ENCODE measurements around the gene INPP5K.
"Not testable (repeated sequence)": the region's sequence is repeated elsewhere in the genome, so short reads cannot be mapped to it uniquely, and the experiment has no call there.

The INPP5K gene

GRCh38 chr17:1546292-1546922 is 30.0 kb upstream of the INPP5K start:
- DNase-seq, result no peak

DNA sequence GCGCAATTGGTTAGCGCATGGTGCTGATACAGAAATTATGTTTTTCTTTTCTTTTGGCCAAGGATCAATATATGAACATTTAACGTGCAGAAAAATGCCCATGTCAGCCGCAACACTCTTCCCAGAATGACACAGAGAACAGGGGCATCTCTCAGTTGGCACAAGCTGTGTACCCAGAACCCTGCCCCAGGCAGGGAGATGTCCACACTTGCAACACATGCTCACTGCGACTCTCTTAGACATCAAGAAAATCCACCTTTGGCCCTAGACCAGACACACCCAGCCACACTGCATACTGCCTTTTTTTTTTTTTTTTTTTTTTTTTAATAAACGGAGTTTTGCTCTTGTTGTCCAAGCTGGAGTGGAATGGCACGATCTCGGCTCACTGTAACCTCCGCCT is 29.2 kb upstream of the INPP5K start:
- no peak for DNase-seq

- no peak for DNase-seq
Measured at GRCh38 chr17:1542316-1542715, 25.9 kb upstream of the INPP5K start.

DNA sequence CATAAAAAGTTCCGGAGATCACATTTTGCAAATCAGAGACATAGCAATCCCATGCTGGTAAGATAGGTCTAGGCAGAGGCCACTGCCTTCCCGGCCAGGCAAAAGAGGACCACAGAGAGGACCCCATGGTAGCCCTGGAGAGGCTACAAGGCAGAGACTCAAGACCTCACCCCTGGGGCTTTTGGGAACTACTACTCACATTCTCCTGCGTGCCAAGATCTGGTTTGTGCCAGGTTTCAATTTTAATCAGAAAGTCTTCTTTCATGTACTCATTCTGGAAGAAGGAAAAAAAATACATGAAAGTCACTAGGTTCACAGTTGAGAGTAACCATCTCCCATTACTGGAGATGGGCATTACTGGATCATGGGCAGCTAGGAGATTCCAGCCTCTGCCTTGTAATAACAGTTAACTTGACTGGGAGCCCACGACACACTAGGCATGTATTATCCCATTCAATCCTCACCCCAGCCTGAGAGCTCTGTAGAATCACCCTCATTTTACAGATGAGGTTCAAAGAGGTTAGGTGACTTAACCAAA is 25.0 kb upstream of the INPP5K start:
- DNase-seq, result no peak

DNA sequence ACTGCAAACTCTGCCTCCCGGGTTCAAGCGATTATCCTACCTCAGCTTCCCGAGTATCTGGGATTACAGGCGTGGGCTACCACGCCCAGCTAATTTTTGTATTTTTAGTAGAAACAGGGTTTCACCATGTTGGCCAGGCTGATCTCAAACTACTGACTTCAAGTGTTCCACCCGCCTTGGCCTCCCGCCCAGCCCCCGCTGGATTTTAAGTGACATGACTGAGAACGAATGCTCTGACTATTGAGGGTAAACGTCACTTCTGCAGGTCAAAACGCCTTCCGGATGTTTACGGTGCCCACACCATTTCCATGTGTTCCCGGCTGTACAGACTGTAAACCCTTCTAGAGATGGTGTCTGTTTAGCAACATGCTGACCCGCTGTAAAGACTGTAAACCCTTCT is 23.4 kb upstream of the INPP5K start:
- DNase-seq, result no peak

DNA sequence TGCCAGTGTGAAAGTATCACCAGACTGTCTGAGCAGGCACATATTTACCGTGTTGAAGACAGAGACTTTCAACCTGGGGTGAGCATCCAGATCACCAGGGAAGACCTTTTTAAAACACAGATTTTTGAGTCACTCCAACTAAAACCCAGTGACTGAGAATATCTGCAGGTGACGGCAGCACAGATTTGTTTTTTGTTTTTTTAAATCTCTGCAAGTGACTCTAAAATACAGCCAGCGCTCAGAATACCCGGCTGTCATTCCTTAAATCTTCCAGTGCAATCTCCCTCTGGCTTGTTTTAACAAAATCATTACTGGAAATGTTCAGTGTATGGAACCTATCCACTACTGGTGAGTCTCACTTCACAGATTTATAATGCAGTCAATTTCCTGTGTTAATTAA is 19.3 kb upstream of the INPP5K start:
- no peak for DNase-seq

- DNase-seq, result no peak
Measured at GRCh38 chr17:1533661-1534325, 17.4 kb upstream of the INPP5K start.

- DNase-seq, result peak; percentile 59
Measured at GRCh38 chr17:1532836-1533602, 16.6 kb upstream of the INPP5K start.

- DNase-seq, result no peak
Measured at GRCh38 chr17:1529863-1530262, 13.5 kb upstream of the INPP5K start.

DNA sequence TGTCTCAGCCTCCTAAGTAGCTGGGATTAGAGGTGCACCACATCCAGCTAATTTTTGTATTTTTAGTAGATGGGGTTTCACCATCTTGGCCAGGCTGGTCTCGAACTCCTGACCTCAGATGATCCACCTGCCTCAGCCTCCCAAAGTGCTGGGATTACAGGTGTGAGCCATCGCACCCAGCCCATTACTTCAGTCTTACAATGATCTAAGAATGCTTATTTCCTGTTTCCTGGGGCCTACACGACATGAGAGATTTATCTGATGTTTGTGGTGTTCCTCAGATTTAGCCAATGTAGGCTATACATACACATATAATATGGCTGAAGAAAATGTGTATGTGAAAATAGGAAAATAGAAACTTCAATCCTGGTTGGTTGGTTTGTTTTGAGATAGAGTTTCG is 10.5 kb upstream of the INPP5K start:
- DNase-seq, result peak; percentile 67

DNA sequence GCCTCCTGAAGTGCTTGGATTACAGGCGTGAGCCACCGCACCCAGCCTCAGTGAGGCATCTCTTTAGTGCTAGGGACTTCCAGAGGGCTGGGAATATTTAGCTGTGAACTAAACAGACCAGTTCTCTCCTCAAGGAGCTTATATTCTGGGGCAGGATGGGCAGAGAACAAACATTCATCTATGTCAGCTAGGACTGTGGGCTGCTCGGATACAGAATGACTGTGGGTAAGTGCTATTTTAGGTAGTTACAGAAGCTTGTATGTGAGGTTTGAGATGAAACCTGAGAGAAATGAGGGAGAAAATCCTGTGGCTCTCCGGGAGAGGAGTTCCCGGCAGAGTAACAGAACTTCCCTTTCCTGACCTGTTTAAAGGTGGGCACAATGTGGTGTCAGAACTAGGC is 6.2 kb upstream of the INPP5K start:
- DNase-seq, result no peak

DNA sequence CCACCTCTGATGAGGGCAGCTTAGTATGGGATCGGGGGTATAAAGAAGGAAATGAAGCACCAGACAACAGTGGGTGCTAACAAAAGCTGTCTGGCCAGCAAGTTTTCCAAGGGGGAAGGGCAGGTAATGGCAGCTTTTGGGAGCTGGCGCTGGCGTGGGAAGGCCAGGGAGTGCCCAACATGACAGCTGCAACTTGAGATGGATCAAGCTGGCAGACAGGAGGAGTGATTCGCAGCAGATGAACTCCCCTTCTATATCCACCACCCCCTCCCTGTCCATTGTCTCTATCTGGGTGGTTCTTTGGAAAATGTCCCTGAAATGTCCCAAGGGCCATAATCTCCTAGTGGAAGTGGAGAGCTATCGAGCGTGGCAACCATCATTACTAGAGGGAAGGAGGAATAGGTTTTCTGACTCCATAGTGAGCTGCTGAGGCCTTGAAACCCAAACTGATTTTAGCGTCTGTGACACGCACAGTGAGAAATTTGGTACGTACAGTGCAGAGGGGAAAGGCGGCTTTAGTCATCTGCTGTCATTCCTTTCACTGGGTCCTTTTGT is 4.8 kb upstream of the INPP5K start:
- no peak for DNase-seq

GRCh38 chr17:1519678-1520077 is 3.3 kb upstream of the INPP5K start:
- no peak for DNase-seq

DNA sequence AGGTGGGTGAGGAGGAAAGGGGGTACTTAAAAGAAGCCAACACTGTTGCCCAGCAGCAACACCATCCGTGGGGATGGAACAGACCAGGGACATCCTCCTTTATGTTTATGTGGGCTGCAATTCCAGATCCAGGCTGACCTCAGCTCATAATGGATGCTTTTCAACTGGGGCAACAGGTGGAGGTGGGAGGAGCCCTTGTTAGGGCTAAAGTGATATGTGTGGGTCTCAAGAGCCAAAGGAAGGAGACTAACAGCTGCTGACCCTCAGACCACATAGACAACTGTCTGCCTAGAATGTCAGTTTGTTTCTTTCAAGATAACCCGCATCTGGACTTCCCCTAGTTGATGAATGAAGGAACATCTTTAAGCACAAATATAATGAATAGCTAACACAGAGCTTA is 2.0 kb upstream of the INPP5K start:
- DNase-seq, result no peak

DNA sequence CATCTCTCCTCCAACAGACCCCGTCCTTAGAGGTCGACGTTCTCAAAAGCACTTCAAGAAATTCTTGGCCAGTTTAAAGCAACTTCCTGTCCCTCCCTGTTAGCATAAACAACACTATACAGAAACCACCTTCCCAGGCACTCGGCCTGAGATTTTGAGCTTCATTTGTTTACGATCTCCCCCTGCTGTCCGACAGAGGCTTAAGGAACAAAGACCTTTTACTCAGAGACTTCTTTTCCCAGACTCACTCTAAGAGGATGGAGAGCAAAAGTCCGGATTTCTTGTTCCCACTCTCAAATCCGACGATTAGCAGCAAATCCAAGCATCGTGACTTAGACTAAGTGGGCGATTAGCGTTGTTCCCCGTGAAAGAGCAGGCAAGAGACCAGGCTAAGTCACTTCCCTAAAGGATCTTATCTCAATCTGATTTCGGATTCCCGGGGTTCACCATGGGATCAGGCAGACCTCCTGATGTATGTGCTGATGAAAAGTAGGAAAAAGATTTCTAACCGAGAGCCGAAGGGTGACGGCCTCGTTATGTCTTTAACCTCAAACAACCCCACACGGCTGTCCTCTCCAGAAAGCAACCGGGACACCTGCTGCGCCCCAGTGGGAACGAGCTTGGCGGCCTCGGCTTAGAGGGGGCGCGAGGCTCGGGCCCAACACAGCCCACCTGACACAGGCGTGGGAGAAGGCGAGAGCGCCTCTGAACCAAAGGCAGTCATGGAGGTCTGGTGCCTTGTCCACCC is 598 bp downstream of the INPP5K start:
- peak; percentile 81 for DNase-seq

- DNase-seq, result no peak
Measured at GRCh38 chr17:1512351-1512750, 4.1 kb downstream of the INPP5K start.

GRCh38 chr17:1511756-1512321 is 4.6 kb downstream of the INPP5K start:
- no peak for DNase-seq

DNA sequence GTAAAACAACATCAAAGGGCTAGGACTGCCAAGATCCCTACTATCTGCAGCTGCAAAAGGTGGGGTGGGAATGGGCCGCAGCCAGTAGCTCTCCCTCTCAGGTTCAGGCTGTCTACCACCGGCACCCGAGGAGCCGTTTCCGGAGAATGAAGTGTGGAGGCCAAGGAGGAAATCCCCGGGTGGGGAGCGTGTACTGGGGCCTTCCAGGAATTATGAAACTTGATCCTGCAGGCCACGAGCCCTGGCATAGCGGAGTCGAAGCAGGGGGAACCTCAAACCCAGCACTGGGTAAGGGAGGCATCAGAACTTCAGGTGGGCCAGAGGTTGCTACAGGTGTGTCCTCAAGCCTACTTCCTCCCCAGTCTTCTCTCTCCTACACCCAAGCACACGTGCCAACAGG is 5.1 kb downstream of the INPP5K start:
- DNase-seq, result no peak

DNA sequence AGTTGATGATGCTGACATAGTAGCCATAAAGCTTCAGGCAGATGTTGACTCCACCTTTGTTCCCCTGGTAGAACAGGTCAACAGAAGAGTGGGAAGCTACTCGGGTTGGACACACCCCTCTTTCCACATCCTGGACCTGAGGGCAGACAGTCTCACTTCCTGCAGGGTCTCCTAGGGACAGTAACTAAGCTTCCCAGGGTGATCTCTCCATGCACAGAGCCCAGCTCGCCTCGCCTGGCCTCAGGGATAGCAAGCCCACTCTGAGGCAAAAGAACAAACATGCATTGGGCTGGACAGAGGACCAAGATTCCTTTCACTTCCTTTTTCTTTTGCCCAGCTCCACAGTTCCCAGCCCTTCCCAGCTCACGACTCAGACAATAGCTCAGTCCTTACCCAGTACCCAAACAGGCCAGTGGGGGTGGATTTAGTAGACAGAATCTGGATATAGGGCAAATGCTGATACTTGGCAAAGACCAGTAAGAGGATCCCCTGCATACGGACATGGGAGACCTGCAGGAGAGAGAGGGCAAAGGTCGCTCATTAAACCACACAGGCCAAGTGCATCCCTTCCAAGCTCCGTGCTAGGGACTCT is 7.0 kb downstream of the INPP5K start:
- DNase-seq, result no peak

DNA sequence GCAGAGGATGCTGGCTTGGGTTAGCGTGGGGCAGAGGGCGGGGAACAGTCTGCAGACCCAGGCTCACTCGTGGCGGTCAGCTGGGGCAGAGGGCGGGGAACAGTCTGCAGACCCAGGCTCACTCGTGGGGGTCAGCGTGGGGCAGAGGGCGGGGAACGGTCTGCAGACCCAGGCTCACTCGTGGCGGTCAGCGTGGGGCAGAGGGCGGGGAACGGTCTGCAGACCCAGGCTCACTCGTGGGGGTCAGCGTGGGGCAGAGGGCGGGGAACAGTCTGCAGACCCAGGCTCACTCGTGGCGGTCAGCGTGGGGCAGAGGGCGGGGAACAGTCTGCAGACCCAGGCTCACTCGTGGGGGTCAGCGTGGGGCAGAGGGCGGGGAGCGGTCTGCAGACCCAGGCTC is 7.7 kb downstream of the INPP5K start:
- not testable (repeated sequence) for DNase-seq

GRCh38 chr17:1506649-1507267 is 9.7 kb downstream of the INPP5K start:
- no peak for DNase-seq

DNA sequence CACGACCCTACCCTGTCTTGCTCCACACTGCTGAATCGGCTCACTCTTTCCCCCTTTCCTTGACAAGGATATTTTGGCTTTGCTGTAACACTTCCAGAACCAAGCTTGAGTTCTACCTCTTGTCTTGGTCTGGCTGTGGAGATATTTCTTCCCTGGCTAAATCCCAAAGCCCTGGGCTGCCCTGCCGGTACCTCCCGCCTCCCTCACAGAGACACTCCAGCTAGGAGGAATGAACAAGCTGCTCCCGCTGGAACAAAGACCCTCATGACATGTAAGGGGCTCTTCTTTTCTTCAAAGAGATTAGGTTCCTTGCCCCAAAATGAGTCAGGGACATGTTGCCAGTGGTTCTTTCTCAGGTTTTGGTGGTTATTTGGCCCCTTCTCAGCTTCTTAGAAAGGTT is 10.8 kb downstream of the INPP5K start:
- no peak for DNase-seq

Data from CD4-positive, alpha-beta T cell treated with Interleukin-17A for 1 hour (primary cell).